NT2/D1 (cell line): ENCODE measurements around the gene GSTA2.
"Not testable (repeated sequence)": the region's sequence is repeated elsewhere in the genome, so short reads cannot be mapped to it uniquely, and the experiment has no call there.

ENCODE experiments used
- SUZ12 ChIP-seq: IDR thresholded peaks from 2 replicates; pipeline ENCODE4 v1.6.1; 2011; ENCODE audit not compliant: insufficient read length, insufficient read depth; ENCODE audit errors: extremely low read depth
- YY1 ChIP-seq: IDR thresholded peaks from 2 replicates; pipeline ENCODE4 v1.6.1; 2011; ENCODE audit not compliant: insufficient read length, insufficient read depth
- ZNF274 ChIP-seq: IDR thresholded peaks from 2 replicates; pipeline ENCODE4 v1.6.1; 2011; ENCODE audit warnings: mild to moderate bottlenecking, low read depth, low read length

- not testable (repeated sequence) for TF ChIP-seq ZNF274, YY1, SUZ12
These were observed 10.1 kb downstream of the GSTA2 start for GRCh38 chr6:52753137-52753536.
